Trophoblast cell (in vitro differentiated cells and primary cell): ENCODE results near the gene FAH.

Experiments used
- DNase-seq, 2 donors: peaks; one replicate each; pipeline ENCODE4 v3.0.0-alpha.2; 2016
- H2AFZ ChIP-seq: 2 replicates; pipeline ENCODE4 v1.6.1; 2013; ENCODE audit warnings: low read length, moderate library complexity, mild to moderate bottlenecking; ENCODE audit not compliant: insufficient read depth, poor library complexity
- H2AK5ac ChIP-seq: 2 replicates; pipeline ENCODE4 v1.6.1; 2013; ENCODE audit warnings: mild to moderate bottlenecking, low read length
- H2BK120ac ChIP-seq: 2 replicates; pipeline ENCODE4 v1.6.1; 2013; ENCODE audit warnings: low read length, mild to moderate bottlenecking, moderate library complexity; ENCODE audit not compliant: insufficient read depth, poor library complexity
- H2BK12ac ChIP-seq: 2 replicates; pipeline ENCODE4 v1.6.1; 2013; ENCODE audit warnings: mild to moderate bottlenecking, low read length, moderate library complexity
- H2BK5ac ChIP-seq: 2 replicates; pipeline ENCODE4 v1.6.1; 2013; ENCODE audit warnings: low read length, low read depth, moderate library complexity, mild to moderate bottlenecking; ENCODE audit not compliant: poor library complexity
- H3K14ac ChIP-seq: 2 replicates; pipeline ENCODE4 v1.6.1; 2013; ENCODE audit warnings: mild to moderate bottlenecking, low read length
- H3K18ac ChIP-seq: 2 replicates; pipeline ENCODE4 v1.6.1; 2013; ENCODE audit warnings: mild to moderate bottlenecking, low read length
- H3K23ac ChIP-seq: 2 replicates; pipeline ENCODE4 v1.6.1; 2013; ENCODE audit warnings: low read length
- H3K27ac ChIP-seq: 2 replicates; pipeline ENCODE4 v1.5.1; 2013; ENCODE audit warnings: low read depth, mild to moderate bottlenecking, inconsistent platforms, low read length, moderate library complexity
- H3K27me3 ChIP-seq: 2 replicates; pipeline ENCODE4 v1.6.1; 2013; ENCODE audit warnings: inconsistent platforms, mild to moderate bottlenecking, low read length, moderate library complexity; ENCODE audit not compliant: insufficient read depth
- H3K36me3 ChIP-seq, 2 experiments: 1 replicate in 1 of 2; 2 replicates in 1 of 2; pipeline ENCODE4 v1.6.1; 2013; ENCODE audit warnings: low read length in 2 of 2, mild to moderate bottlenecking in 2 of 2, moderate library complexity in 1 of 2; ENCODE audit not compliant: insufficient read depth in 2 of 2, control insufficient read depth in 1 of 2
- H3K4ac ChIP-seq: 2 replicates; pipeline ENCODE4 v1.6.1; 2013; ENCODE audit warnings: low read depth, mild to moderate bottlenecking, low read length, moderate library complexity
- H3K4me1 ChIP-seq, 2 experiments: 1 replicate in 1 of 2; 2 replicates in 1 of 2; pipeline ENCODE4 v1.6.1; 2013; ENCODE audit warnings: low read length in 2 of 2, mild to moderate bottlenecking in 2 of 2, moderate library complexity in 1 of 2; ENCODE audit not compliant: insufficient read depth in 2 of 2, control insufficient read depth in 1 of 2
- H3K4me2 ChIP-seq: 2 replicates; pipeline ENCODE4 v1.6.1; 2013; ENCODE audit warnings: inconsistent platforms, mild to moderate bottlenecking, low read length, moderate library complexity
- H3K4me3 ChIP-seq: 2 replicates; pipeline ENCODE4 v1.5.1; 2013; ENCODE audit warnings: mild to moderate bottlenecking, low read depth, low read length, inconsistent platforms
- H3K79me1 ChIP-seq: one replicate; pipeline ENCODE4 v1.6.1; 2013; ENCODE audit warnings: low read length
- H3K79me2 ChIP-seq: 2 replicates; pipeline ENCODE4 v1.6.1; 2013; ENCODE audit warnings: low read length, mild to moderate bottlenecking; ENCODE audit not compliant: control insufficient read depth, insufficient read depth, poor library complexity
- H3K9ac ChIP-seq: 2 replicates; pipeline ENCODE4 v1.6.1; 2013; ENCODE audit warnings: mild to moderate bottlenecking, low read length
- H3K9me3 ChIP-seq: 2 replicates; pipeline ENCODE4 v1.6.1; 2013; ENCODE audit warnings: low read depth, mild to moderate bottlenecking, control low read depth, inconsistent platforms, low read length; ENCODE audit not compliant: insufficient read depth
- H4K12ac ChIP-seq: 2 replicates; pipeline ENCODE4 v1.6.1; 2013; ENCODE audit warnings: low read depth, mild to moderate bottlenecking, low read length, moderate library complexity
- H4K8ac ChIP-seq: 2 replicates; pipeline ENCODE4 v1.6.1; 2013; ENCODE audit warnings: low read depth, mild to moderate bottlenecking, low read length, moderate library complexity
- H4K91ac ChIP-seq: one replicate; pipeline ENCODE4 v1.6.1; 2013; ENCODE audit warnings: low read depth, mild to moderate bottlenecking, low read length, moderate library complexity
- WGBS: extraction: QIAGEN DNeasy Blood & Tissue Kit; methylation state at CpG from one replicate; pipeline ENCODE4 v1.1.7; 2013; ENCODE audit warnings: missing lambda C conversion rate; ENCODE audit not compliant: insufficient read length, insufficient coverage; ENCODE audit errors: extremely low coverage; 5-methylcytosine and 5-hydroxymethylcytosine counted together

The FAH gene

DNA sequence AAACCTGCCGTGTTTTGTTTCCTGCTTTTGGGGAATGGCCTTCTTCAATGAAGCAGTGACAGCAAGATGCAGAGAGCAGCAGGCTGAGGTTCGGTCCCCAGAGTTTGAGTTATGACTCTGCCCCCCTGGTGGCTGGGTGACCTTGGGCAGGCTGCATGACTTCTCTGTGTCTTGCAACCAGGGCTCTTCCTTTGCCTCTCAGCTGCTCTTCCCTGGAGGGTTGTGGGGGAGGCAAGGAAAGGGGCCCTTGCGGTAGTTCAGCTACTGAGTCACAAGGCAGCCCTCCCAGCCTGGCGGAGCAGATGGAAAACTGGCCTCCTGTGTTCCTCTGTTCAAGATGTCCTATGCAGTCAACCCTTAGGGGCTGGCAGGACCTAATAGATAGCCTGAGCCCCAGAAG is 82.1 kb downstream of the FAH start:
- DNase-seq: peak in 1 of 2 donors; percentile 45
- no peak overlapping the region for H3K4me3 ChIP-seq
- H3K18ac ChIP-seq: no peak overlapping the region
- no peak overlapping the region for H4K8ac ChIP-seq
- H3K4me2 ChIP-seq: no peak overlapping the region
- H4K91ac ChIP-seq: no peak overlapping the region
- H3K4me1 ChIP-seq: peaks cover 0 to 2% of the 10 kb centered on the region in 2 experiments
- H3K9ac ChIP-seq: no peak overlapping the region
- no CpG with 5 or more reads among the region's 4 CpGs for WGBS
- no peak overlapping the region for H2BK5ac ChIP-seq
- no peak overlapping the region for H2AFZ ChIP-seq
- H3K36me3 ChIP-seq: no peaks in the 10 kb centered on the region
- H3K79me1 ChIP-seq: no peaks in the 10 kb centered on the region
- no peak overlapping the region for H3K23ac ChIP-seq
- no peaks in the 10 kb centered on the region for H3K79me2 ChIP-seq
- no peak overlapping the region for H3K14ac ChIP-seq
- H2BK12ac ChIP-seq: no peak overlapping the region
- H2BK120ac ChIP-seq: no peak overlapping the region
- no peaks in the 10 kb centered on the region for H3K9me3 ChIP-seq
- no peak overlapping the region for H2AK5ac ChIP-seq
- H3K27me3 ChIP-seq: no peaks in the 10 kb centered on the region
- no peak overlapping the region for H3K4ac ChIP-seq
- no peak overlapping the region for H3K27ac ChIP-seq
- H4K12ac ChIP-seq: no peak overlapping the region
